Gastrocnemius medialis (tissue), 4 donors: Measurements from ENCODE around the gene PPM1M.

Experiments
- POLR2A ChIP-seq, 2 donors: fragments of 450-650 bp; IDR thresholded peaks; one replicate each; pipeline ENCODE4 v1.6.1; 2017; ENCODE audit warnings: antibody characterized with exemption in 2 of 2, mild to moderate bottlenecking in 2 of 2, moderate library complexity in 2 of 2
- TF ChIP-seq, protein P1 (sequence below), 5 experiments: fragments of 450-650 bp in 3 of 5; fragments of 200-600 bp in 2 of 5; sonication (generic) in 2 of 5; IDR thresholded peaks in 4 of 5; conservative IDR thresholded peaks in 1 of 5; 1 replicate in 4 of 5; 2 replicates in 1 of 5; pipeline ENCODE4 v1.5.1; 2016 to 2019; ENCODE audit warnings: antibody characterized with exemption in 5 of 5, mild to moderate bottlenecking in 3 of 5, moderate library complexity in 3 of 5

DNA sequence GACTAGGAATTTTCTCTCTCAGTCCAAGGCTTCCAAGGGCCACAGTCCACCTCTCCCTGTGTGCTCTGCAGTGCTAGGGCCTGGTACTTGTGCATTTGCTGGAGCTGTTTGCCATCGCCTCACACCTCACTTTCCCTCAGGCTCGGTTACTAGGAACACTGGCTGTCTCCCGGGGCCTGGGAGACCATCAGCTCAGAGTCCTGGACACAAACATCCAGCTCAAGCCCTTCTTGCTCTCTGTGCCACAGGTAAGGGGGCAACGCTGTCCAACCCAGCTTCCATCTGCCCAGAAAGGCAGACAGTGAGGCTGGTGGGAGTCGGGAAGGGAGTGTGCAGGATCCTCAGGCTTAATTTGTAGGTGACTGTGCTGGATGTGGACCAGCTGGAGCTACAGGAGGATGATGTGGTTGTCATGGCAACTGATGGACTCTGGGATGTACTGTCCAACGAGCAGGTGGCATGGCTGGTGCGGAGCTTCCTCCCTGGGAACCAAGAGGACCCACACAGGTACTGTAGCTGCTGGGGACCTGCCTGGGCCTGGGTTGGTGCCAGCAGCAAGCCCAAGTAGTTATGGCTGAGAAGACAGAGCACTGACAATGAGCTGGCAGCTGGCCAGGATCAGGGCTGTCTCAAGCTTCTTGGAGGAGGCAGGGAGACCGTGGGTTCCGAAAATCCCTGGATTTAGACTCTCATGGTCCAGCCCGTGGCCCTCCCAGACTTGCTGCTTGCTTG lies 3.4 kb downstream of the PPM1M start:
- TF ChIP-seq POLR2A (IDR thresholded peaks at IDR 0.05): no peak
- TF ChIP-seq, protein P1, sequence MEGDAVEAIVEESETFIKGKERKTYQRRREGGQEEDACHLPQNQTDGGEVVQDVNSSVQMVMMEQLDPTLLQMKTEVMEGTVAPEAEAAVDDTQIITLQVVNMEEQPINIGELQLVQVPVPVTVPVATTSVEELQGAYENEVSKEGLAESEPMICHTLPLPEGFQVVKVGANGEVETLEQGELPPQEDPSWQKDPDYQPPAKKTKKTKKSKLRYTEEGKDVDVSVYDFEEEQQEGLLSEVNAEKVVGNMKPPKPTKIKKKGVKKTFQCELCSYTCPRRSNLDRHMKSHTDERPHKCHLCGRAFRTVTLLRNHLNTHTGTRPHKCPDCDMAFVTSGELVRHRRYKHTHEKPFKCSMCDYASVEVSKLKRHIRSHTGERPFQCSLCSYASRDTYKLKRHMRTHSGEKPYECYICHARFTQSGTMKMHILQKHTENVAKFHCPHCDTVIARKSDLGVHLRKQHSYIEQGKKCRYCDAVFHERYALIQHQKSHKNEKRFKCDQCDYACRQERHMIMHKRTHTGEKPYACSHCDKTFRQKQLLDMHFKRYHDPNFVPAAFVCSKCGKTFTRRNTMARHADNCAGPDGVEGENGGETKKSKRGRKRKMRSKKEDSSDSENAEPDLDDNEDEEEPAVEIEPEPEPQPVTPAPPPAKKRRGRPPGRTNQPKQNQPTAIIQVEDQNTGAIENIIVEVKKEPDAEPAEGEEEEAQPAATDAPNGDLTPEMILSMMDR (IDR thresholded peaks at IDR 0.05 in 4 of 5, conservative IDR thresholded peaks at IDR 0.05 in 1 of 5): no peak
